ENCODE results near the gene CPNE2. TPM values are rescaled to one million over a fixed set of nuclear protein-coding genes. Genes with fewer than 3 reads are reported as not detected.
"Not testable (repeated sequence)": the region's sequence is repeated elsewhere in the genome, so short reads cannot be mapped to it uniquely, and the experiment has no call there.

Gene CPNE2
- total RNA-seq, 1 donor: 20.3 TPM

DNA sequence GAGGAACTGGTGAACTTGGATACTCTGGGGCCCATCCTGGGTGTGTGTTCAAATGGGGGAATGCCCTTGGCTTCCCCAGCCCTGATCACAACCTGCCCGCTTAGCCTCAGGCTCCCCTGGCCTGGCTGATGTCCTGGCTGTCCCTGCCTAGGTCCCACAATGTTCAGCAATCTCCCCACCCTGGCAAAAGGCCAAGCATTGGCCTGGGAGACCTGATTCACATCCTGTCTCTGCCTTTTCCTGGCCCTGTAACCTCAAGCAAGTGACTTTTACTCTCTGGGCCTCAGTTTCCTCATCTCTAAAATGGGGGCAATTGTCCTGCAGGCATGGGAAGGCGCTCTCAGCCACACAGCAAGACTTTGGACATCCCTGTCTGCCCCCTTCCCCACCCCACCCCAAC is 14.4 kb downstream of the CPNE2 start:
- H3K4me3 ChIP-seq (ENCODE audit: low read depth, low read length): no peak overlapping the region
- DNase-seq (ENCODE audit: low read depth): no peak
- TF ChIP-seq CTCF (IDR thresholded peaks at IDR 0.05; ENCODE audit: insufficient read depth, low read length): no peak

GRCh38 chr16:57107321-57107922 is 15.0 kb downstream of the CPNE2 start:
- peak; percentile 11 for DNase-seq (ENCODE audit: low read depth)

GRCh38 chr16:57108432-57108831 is 16.0 kb downstream of the CPNE2 start:
- no peak overlapping the region for H3K4me3 ChIP-seq (ENCODE audit: low read depth, low read length)
- DNase-seq (ENCODE audit: low read depth): no peak
- TF ChIP-seq CTCF (IDR thresholded peaks at IDR 0.05; ENCODE audit: insufficient read depth, low read length): no peak

More at GRCh38 chr16:57107321-57107922, 15.0 kb downstream of the CPNE2 start:
- no peak for TF ChIP-seq CTCF (IDR thresholded peaks at IDR 0.05; ENCODE audit: insufficient read depth, low read length)
- no peak overlapping the region for H3K4me3 ChIP-seq (ENCODE audit: low read depth, low read length)

- H3K4me3 ChIP-seq (ENCODE audit: low read depth, low read length); DNase-seq (ENCODE audit: low read depth): not testable (repeated sequence)
Observed at GRCh38 chr16:57109259-57110105, 17.1 kb downstream of the CPNE2 start.

DNA sequence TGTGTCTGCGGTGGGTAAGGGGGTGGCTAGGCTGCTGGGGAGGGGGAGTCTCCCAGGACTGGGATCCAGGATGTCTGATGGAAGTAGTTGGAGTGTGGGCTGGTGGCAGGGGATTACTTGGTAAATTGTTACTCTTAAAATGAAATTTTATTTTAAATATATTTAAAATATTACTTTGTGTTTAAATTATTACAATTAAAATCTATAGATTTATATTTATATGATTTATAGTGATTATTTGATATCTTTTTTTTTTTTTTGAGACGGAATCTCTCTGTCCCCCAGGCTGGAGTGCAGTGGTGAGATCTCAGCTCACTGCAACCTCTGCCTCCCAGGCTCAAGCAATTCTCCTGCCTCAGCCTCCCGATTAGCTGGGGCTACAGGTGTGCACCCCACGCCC is 18.6 kb downstream of the CPNE2 start:
- no peak for DNase-seq (ENCODE audit: low read depth)
- no peak overlapping the region for H3K4me3 ChIP-seq (ENCODE audit: low read depth, low read length)
- no peak for TF ChIP-seq CTCF (IDR thresholded peaks at IDR 0.05; ENCODE audit: insufficient read depth, low read length)

- DNase-seq (ENCODE audit: low read depth): no peak
- TF ChIP-seq CTCF (IDR thresholded peaks at IDR 0.05; ENCODE audit: insufficient read depth, low read length): no peak
- H3K4me3 ChIP-seq (ENCODE audit: low read depth, low read length): no peak overlapping the region
Observed at GRCh38 chr16:57111420-57111819, 19.0 kb downstream of the CPNE2 start.

- H3K4me3 ChIP-seq (ENCODE audit: low read depth, low read length): no peak overlapping the region
- TF ChIP-seq CTCF (IDR thresholded peaks at IDR 0.05; ENCODE audit: insufficient read depth, low read length): no peak
- no peak for DNase-seq (ENCODE audit: low read depth)
Observed at GRCh38 chr16:57112403-57113041, 20.1 kb downstream of the CPNE2 start.

Data from fibroblast of the aortic adventitia (primary cell).